NCI-H1436 (cell line): ENCODE data around the gene PKN1.
A peak's percentile ranks its signal among the peaks of the same experiment; 100 is the strongest.
"Not testable (repeated sequence)": the region's sequence is repeated elsewhere in the genome, so short reads cannot be mapped to it uniquely, and the experiment has no call there.

Source experiments
- DNase-seq: peaks from one replicate; lab custom pipeline; 2025; lab: John Stamatoyannopoulos, UW

PKN1 gene

DNA sequence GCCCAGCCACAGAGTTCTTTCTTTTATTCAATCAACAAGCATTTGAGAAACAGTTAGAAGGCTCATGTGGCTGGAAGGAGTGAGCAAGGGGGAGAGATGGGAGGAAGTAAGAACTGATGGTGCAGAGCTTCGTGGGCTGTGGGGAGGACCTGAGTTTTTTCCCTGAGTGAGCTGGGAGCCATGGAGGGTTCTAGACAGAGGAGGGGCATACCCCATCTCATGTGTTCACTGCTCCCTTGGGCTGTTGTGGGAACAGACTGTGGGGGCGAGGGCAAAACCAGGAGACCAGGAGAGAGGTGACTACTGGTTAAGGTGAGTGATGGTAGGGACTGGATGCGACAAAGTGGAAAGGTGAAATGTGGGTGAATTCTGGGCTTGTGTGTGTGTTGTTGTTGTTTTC, 2.4 kb upstream of the PKN1 start:
- DNase-seq = no peak

DNA sequence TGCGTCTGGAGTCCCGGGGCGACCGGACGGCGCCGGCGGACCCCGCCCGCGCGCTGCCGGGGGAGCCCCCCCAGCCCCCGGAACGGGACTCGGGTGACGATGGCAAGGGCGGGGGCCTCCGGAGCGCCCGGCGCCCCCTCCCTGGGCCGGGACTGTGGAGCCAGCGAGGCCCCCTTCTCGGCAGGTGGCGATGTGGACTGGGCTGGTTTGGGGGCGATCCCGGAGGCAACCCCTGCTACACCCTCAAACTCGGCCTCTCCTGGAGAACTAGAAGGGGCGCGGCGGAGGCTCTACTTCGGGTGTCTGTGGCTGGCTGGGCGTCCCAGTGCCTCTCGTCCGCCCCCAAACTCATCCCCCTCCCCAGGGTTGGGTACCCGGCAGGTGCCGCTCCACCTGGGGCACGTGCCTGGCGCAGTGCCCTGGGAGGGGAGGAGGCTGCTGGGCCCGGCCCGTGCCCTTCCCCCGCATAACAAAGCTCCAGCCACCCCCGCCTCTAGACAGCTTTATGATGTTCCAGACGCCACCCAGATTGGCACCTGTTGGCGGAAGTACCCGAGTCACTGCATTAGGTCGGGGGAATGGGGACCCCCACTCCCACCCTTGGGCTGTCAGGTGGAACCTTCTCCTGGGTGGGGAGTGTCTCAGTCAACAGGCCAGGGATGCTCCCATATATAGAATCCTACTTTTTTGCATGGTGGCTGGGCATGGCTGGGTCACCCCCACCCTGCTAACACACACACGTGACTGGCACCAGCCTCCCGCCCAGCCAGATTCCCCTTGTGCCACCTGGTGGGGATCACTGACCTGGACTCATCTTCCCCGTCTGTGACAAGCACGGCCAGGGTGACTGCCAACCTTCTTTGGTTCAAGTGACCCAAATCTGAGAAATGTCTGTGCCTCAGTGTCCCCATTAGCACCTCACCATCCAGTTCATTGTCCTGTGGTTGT, 722 bp downstream of the PKN1 start:
- peak; percentile 43 for DNase-seq

DNA sequence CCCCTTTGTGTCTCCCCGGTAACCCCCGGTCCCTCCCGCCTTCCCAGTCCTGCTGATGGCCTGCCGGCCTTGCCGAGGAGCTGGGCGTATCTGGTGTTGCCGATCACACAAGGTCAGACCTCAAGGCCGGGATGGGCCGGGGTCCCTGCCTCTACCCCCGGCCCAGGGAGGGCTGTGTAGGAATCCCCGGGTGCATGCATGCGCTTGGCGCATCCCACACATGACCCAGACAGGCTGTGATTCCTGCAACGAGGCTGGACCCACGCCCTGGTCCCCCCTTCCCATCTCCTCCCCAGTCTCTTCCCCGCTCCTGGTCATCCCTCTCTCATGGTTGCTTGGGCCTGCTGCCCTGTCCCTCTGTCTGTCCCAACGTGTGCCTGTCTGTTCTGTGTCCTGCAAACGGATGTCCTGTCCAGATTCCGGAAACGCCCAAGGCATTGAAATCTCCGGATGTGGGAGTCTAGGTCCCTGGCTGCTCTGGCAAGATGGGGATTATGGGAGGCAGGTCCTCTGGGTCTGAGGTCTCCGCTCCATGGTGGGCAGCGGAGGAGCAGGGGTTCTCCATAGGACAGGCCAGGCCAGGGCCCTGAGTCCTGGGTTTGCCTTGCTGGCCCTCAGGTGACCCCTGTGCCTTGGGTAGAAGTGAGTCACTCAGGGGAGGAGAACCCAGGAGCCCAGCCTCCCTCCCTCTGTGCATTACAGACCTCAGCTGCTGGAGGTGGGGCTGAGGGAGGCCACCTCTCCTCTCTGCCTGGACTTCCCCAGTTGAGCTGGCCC, 1.6 kb downstream of the PKN1 start:
- DNase-seq = no peak

DNA sequence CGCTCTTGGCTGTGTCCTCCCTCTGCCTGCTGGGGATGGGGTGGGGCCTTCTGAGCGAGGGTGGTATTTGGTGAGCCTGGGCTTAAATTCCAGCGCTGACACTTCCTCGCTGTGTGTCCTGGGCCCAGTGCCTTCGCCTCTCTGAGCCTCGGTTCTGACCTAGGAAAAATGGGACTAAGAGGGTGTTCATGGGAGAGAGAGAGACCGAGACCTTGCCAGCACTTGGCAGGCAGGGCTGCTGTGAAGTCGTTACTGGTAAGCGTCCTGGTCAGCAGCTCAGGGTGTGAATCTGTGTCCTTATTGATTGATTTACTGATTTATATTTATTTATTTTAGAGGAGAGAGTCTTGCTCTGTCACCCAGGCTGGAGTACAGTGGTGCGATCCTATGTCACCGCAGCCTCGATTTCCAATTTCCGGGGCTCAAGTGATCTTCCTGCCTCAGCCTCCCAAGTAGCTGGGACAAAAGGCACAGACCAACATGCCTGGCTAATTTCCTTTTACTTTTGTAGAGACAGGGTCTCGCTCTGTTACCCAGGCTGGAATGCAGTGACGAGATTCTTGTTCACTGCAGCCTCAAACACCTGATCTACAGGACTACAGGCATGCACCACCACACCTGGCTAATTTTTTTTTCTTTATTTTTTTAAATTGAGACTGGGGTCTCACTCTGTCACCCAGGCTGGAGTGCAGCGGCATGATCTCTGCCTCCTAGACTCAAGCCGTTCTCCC, 2.4 kb downstream of the PKN1 start:
- DNase-seq = no peak

DNA sequence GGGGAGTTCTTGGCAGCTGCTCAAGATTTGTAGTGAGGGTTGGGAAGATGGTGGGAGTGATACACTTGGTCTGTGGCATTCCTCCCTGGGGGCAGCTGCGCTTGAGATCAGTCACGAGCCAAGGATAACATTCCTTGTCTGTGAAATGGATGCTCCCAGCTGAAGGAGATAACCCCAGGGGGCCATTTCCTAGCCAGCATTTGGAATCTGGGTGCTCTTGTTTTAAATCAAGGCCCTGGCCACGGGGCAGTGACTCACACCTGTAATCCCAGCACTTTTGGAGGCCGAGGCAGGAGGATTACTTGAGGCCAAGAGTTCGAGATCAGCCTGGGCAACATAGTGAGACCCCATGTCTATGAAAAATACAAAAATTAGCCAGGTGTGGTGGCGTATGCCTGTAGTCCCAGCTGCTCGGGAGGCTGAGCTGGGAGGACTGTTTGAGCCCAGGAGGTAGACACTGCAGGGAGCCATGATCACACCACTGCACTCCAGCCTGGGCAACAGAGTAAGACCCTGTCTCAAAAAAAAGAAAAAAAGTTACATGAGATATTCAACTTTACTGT, 4.6 kb downstream of the PKN1 start:
- DNase-seq = no peak

DNA sequence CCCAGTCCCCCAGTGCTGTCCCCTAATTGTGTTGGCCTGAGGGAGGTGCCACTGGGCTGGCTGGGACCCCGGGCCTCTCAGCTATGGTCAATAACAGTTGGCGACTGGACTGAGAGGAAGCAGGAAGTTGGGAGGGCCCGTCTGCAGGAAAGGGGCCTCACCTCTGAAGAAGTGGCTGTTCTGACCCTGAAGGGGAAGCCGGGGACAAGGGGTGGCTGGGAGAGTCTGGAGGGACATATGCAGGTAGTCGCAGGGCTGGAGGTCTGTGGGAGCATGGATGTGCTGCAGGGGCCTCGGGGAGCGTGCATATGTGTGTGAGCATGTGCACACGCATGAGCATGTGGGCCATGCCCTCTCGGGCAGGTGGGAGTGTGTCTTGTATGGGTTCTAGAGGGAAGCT, 5.9 kb downstream of the PKN1 start:
- DNase-seq = no peak

DNA sequence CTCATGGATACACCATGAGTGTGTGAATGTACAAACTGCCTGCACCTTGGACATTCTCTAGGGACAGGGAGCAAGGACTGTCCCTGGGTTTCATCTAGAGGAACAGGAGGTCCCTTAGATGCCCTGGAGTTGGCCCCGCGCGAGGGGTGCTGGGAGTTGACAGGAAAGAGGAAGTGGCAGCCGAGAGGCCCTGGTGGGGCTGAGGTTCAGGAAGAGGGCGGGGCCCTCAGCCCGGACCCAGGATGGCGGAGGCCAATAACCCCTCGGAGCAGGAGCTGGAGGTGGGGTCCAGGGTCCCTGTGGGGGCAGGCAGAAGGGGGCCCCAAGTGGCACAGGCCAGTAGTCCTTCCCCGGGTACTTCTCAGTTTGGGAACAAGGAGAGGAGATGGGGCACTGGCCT, 6.9 kb downstream of the PKN1 start:
- DNase-seq = no peak

DNA sequence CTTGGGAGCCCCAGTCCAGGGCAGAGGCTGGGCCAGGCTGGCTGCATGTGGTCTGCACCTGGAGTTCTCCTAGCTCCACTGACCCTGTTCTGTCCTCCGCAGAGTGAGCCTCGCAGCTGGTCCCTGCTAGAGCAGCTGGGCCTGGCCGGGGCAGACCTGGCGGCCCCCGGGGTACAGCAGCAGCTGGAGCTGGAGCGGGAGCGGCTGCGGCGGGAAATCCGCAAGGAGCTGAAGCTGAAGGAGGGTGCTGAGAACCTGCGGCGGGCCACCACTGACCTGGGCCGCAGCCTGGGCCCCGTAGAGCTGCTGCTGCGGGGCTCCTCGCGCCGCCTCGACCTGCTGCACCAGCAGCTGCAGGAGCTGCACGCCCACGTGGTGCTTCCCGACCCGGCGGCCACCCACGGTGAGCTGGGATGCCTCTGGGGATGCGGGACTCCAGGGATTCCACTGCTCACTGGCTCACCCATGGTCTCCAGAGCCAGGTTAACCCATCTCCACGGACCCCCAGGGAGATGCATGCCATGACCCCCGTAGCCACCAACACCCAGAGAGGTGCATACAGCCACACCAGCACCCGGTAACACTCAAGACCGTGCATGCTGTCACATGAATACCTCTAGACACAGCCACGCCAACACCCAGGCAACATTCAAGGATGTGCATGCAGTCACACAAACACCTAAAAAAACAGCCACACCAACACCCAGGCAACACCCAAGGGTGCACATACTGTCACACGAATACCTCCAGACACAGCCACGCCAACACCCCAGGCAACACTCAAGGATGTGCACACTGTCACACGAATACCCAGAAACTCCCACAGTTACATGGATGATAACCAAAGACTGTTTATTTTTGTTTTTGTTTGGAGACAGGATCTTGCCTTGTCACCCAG, 8.2 kb downstream of the PKN1 start:
- DNase-seq = no peak

DNA sequence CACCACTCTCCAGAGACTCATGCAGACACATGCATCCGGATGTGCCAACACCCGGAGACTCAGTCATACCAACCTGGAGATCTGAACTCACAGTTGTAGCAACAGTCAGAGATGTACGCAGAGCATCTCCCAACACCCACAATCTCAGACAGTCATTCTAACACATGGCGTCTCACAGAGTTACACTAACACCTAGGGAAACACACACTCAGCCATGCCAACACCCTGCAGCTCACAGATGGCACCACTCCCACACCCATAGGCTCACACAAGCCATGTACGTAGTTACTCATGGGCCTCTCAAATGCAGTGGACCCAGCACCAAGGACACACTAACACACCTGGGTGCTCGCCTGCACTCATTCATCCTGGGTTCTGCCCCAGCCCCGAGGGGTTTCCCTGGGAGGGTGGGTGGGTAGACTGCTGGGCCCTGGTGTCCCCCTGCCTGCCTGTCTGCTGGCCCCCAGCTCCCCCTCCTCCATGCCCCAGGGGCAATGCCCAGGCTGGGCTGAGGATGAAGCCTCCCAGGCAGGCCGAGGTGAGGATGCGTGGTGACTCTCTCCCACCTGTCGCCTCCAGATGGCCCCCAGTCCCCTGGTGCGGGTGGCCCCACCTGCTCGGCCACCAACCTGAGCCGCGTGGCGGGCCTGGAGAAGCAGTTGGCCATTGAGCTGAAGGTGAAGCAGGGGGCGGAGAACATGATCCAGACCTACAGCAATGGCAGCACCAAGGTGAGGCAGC, 10.0 kb downstream of the PKN1 start:
- DNase-seq = no peak

DNA sequence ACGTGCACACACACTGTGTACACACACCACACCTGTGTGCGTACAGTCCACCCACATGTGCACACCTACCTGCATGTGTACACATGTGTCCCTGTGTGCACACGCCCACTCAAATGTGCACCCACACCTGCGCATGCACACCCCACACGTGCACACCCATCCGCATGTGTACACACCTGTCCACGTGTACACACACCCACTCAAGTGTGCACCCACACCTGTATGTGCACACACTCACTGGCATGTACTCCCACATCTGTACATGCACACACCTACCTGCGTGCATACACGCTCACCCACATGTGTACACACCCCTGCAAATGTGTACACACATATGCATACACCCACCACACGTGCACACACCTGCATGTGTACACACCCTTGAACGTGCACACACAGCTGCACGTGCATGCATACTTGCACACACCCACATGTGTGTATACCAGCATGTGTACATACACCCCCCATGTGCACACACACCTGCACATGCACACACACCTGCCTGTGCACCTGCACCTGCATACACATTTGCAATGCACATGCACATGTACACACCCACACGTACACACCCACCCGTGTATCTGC, 10.6 kb downstream of the PKN1 start:
- DNase-seq = no peak

DNA sequence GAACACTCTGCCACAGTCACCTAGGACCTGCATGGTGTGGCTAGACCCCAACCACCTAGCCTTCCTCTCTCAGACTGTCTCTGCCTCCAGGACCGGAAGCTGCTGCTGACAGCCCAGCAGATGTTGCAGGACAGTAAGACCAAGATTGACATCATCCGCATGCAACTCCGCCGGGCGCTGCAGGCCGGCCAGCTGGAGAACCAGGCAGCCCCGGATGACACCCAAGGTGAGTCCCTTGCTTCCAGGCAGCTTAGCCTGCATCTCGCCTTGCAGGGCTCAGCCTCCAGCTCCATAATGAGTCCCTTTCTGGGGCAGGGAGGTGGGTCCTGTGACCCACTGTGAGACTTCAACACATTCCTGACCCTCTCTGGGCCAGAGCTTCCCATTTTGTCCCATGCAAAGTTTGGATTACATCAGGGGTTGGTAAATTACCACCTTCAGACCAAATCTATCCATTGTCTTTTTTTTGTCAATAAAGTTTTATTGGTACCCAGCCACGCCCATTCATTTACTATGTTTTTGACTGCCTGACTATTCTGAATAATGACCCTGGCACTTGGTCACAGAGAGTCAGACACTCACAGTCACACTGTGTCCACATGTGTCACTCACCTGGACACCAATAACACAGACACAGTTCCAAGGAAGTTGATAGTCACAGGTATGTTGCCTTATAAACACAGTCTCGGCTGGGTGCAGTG, 13.4 kb downstream of the PKN1 start:
- no peak for DNase-seq

DNA sequence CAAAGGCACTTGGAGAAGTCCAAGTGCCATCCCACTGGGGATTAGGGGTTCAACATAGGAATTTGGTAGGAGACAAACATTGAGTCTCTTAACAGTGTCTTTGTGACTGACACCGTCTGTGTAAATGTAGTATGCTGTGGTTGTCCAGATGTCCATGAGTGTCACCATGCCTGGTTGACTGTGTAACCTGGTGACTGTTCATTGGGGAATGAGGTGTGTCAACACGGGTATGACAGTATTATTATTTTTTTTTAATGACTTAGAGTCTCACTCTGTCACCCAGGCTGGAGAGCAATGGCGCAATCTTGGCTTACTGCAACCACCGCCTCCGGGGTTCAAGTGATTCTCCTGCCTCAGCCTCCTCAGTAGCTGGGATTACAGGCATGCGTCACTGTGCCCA, 16.2 kb downstream of the PKN1 start:
- DNase-seq = no peak

DNA sequence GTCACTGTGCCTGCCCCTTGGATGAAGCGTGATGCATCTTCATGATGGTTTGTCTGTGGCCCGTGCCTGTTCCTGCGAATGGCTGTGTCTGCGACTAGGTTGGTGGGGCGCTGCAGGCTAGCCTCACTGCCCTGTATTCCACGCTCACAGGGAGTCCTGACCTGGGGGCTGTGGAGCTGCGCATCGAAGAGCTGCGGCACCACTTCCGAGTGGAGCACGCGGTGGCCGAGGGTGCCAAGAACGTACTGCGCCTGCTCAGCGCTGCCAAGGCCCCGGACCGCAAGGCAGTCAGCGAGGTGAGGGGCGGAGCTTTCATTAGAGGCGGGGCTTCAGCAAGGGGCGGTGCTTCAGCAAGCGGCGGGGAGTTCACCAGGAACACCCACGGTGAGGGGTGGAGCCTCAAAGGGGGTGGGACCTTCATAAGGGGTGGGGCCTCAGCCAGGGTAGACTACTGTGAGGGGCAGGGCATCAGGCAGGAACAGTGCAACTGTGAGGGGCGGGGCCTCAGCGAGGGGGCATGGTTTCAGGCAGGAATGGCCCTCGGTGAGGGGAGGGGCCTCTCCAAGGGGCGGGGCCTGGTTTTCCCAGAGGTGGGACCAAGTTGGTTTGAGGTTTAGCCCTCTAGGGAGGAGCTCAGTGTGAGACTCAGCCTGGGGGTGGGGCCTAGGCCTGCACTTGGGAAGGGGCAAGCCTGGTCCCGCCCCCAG, 17.2 kb downstream of the PKN1 start:
- peak; percentile 21 for DNase-seq

DNA sequence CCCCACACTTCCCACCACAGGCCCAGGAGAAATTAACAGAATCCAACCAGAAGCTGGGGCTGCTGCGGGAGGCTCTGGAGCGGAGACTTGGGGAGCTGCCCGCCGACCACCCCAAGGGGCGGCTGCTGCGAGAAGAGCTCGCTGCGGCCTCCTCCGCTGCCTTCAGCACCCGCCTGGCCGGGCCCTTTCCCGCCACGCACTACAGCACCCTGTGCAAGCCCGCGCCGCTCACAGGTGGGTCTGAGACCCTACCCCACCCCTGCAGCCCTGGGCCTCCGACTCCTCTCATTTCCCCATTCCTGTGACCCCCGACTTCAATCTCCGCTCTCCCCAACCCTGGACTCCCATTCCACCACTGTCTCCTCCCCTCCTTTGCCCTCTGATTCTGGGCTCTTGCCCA, 17.8 kb downstream of the PKN1 start:
- DNase-seq = no peak

DNA sequence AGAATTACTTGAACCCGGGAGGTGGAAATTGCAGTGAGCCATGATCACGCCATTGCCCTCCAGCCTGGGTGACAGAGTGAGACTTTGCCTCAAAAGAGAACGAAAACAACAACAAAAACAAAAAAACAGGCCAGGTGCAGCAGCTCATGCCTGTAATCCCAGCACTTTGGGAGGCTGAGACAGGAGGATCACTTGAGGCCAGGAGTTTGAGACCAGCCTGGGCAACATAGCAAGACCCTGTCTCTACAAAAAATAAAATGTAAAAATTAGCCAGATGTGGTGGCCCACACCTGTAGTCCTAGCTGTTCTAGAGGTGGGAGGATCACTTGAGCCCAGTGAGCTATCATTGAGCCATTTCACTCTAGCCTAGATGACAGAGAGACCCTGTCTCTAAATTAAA, 19.2 kb downstream of the PKN1 start:
- not testable (repeated sequence) for DNase-seq

DNA sequence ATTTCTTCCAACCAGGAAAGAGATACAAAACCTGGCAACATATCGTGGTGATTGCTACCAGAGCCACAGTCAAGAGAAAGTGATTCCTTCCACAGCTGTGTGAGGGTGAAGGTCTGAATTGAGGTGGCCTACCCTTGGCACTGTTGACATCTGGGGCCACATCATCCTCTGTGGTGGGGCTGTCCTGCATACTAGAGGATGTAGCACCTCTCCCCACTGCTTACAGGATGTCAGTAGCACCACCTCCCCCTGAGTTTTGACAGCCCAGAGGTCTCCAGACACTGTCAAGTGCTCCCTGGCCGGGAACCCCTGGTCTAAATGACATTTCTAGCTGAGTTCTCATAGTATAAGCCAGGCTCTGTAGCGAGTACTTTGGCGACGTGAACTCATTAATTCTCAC, 26.6 kb downstream of the PKN1 start:
- DNase-seq = no peak

DNA sequence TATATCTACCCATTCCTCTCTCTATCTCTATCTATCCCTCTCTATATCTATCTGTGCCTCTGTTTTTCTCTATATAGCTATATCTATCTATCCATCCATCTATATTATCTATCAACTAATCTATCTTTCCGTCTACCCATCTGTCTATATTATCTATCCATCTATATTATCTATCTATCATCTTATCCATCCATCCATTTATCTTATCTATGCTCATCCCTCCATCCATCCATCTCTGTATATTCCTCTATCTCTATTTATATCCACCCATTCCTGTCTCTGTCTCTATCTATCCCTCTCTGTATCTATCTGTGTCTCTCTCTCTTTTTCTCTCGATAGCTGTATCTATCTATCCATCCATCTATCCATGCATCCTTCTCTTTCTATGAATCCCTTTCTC, 27.8 kb downstream of the PKN1 start:
- DNase-seq = no peak

DNA sequence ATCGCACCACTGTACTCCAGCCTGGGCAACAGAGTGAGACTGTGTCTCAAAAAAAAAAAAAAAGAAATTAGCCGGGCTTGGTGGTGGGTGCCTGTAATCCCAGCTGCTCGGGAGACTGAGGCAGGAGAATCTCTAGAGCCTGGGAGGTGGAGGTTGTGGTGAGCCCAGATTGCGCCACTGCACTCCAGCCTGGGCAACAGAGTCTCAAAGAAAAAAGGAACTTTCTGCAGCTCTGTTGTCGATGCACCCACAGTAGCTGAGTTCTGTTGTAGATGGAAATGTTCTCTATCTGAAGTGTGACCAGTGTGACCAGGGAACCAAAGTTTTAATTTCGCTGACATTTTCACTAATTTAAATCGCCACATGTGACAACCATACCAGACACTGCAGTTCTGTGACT, 29.3 kb downstream of the PKN1 start:
- not testable (repeated sequence) for DNase-seq

DNA sequence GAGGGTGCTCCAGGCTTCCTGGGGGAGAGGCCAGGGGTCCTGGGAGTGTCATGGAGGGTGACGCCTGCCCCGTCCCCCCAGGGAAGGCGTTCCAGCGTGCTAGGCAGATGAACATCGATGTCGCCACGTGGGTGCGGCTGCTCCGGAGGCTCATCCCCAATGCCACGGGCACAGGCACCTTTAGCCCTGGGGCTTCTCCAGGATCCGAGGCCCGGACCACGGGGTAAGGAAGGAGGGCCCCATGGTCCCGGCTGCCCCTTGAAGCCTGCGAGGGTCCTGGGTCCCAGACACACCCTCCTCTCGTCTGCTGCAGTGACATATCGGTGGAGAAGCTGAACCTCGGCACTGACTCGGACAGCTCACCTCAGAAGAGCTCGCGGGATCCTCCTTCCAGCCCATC, 30.6 kb downstream of the PKN1 start:
- no peak for DNase-seq
